ENCODE data around the gene FRMPD3. TPM values are rescaled to one million over a fixed set of nuclear protein-coding genes. Genes with fewer than 3 reads are reported as not detected.
"Not testable (repeated sequence)": the region's sequence is repeated elsewhere in the genome, so short reads cannot be mapped to it uniquely, and the experiment has no call there.

Gene FRMPD3
- total RNA-seq (2014; rRNA removed; shearing (Covaris generic)): 0.05 TPM in 1 of 2 replicates, not detected in the other

- DNase-seq (ENCODE audit: low read depth): no peak
These were observed at the start of gene FRMPD3 for GRCh38 chrX:107448998-107449835. Gene FRMPD3 (plus strand): TSS chrX:107449652. CDS start chrX:107526589, 76,937 bp downstream.

- DNase-seq (ENCODE audit: low read depth): no peak
These were observed 28.9 kb upstream of the FRMPD3 start for GRCh38 chrX:107420571-107420970.

- no peak for DNase-seq (ENCODE audit: low read depth)
These were observed 28.1 kb upstream of the FRMPD3 start for GRCh38 chrX:107421337-107421861.

- DNase-seq (ENCODE audit: low read depth): peak; percentile 31
These were observed 20.4 kb upstream of the FRMPD3 start for GRCh38 chrX:107429090-107429489.

GRCh38 chrX:107440187-107440586 lies 9.3 kb upstream of the FRMPD3 start:
- DNase-seq (ENCODE audit: low read depth): no peak

- DNase-seq (ENCODE audit: low read depth): no peak
These were observed 8.8 kb upstream of the FRMPD3 start for GRCh38 chrX:107440692-107441091.

- DNase-seq (ENCODE audit: low read depth): no peak
These were observed 6.4 kb upstream of the FRMPD3 start for GRCh38 chrX:107442914-107443527.

- no peak for DNase-seq (ENCODE audit: low read depth)
These were observed 4.3 kb upstream of the FRMPD3 start for GRCh38 chrX:107445146-107445545.

- DNase-seq (ENCODE audit: low read depth): no peak
These were observed 3.8 kb upstream of the FRMPD3 start for GRCh38 chrX:107445631-107446030.

GRCh38 chrX:107447642-107448041 lies 1.8 kb upstream of the FRMPD3 start:
- DNase-seq (ENCODE audit: low read depth): no peak

GRCh38 chrX:107448625-107448997 lies 841 bp upstream of the FRMPD3 start:
- no peak for DNase-seq (ENCODE audit: low read depth)

GRCh38 chrX:107450823-107451509 lies 1.5 kb downstream of the FRMPD3 start:
- DNase-seq (ENCODE audit: low read depth): no peak

GRCh38 chrX:107451731-107452130 lies 2.3 kb downstream of the FRMPD3 start:
- no peak for DNase-seq (ENCODE audit: low read depth)

GRCh38 chrX:107452581-107452980 lies 3.1 kb downstream of the FRMPD3 start:
- DNase-seq (ENCODE audit: low read depth): no peak

GRCh38 chrX:107454302-107454701 lies 4.8 kb downstream of the FRMPD3 start:
- peak; percentile 79 for DNase-seq (ENCODE audit: low read depth)

GRCh38 chrX:107457289-107457688 lies 7.8 kb downstream of the FRMPD3 start:
- DNase-seq (ENCODE audit: low read depth): no peak

GRCh38 chrX:107465932-107466620 lies 16.6 kb downstream of the FRMPD3 start:
- no peak for DNase-seq (ENCODE audit: low read depth)

- DNase-seq (ENCODE audit: low read depth): no peak
These were observed 17.8 kb downstream of the FRMPD3 start for GRCh38 chrX:107467271-107467670.

- DNase-seq (ENCODE audit: low read depth): no peak
These were observed 20.7 kb downstream of the FRMPD3 start for GRCh38 chrX:107470198-107470597.

- DNase-seq (ENCODE audit: low read depth): no peak
These were observed 21.5 kb downstream of the FRMPD3 start for GRCh38 chrX:107470971-107471370.

- DNase-seq (ENCODE audit: low read depth): not testable (repeated sequence)
These were observed 22.0 kb downstream of the FRMPD3 start for GRCh38 chrX:107471420-107471819.

- DNase-seq (ENCODE audit: low read depth): no peak
These were observed 28.0 kb downstream of the FRMPD3 start for GRCh38 chrX:107477406-107477805.

Measured in M059J (cell line).